Retinal pigment epithelial cell (primary cell): ENCODE data around the gene RANBP3.

Experiments used
- DNase-seq: peaks from one replicate; pipeline ENCODE4 v3.0.0-alpha.2; 2010; ENCODE audit warnings: low read depth
- H3K4me3 ChIP-seq: 2 replicates; pipeline ENCODE4 v1.5.1; 2011; ENCODE audit warnings: mild to moderate bottlenecking, low read length, control low read depth, moderate library complexity
- CTCF ChIP-seq: conservative IDR thresholded peaks from 2 replicates; pipeline ENCODE4 v1.5.1; 2011; ENCODE audit warnings: low read depth, low read length, control low read depth, inconsistent platforms

The RANBP3 gene

DNA sequence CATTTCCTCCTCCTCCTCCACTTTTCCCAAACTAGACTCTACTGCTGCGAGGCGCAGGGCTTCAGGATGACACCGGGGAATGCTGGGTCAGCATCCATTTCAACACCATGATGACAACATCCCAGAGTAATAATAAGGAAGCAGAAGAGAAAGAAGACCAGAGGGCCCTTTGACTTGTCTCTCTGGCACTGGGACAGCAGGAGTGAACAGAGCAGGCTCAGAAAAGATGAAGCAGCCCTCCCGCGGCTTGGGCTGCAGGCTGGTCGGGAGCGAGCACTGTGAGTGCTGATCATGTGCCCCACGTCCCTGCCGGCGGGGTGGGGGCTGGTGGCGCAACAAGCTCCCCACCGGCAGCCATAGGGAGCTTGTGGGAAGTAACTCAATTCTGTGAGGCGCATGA, 30.5 kb downstream of the RANBP3 start:
- no peak for DNase-seq
- H3K4me3 ChIP-seq = no peak overlapping the region
- no peak for TF ChIP-seq CTCF

- DNase-seq = no peak
- no peak for TF ChIP-seq CTCF
- H3K4me3 ChIP-seq = no peak overlapping the region
These were observed 34.3 kb downstream of the RANBP3 start for GRCh38 chr19:5943623-5944022.

- H3K4me3 ChIP-seq = no peak overlapping the region
- no peak for DNase-seq
- TF ChIP-seq CTCF = no peak
These were observed 34.9 kb downstream of the RANBP3 start for GRCh38 chr19:5943045-5943444.

- no peak for DNase-seq
- no peak for TF ChIP-seq CTCF
- H3K4me3 ChIP-seq = no peak overlapping the region
These were observed 36.3 kb downstream of the RANBP3 start for GRCh38 chr19:5941673-5942072.

DNA sequence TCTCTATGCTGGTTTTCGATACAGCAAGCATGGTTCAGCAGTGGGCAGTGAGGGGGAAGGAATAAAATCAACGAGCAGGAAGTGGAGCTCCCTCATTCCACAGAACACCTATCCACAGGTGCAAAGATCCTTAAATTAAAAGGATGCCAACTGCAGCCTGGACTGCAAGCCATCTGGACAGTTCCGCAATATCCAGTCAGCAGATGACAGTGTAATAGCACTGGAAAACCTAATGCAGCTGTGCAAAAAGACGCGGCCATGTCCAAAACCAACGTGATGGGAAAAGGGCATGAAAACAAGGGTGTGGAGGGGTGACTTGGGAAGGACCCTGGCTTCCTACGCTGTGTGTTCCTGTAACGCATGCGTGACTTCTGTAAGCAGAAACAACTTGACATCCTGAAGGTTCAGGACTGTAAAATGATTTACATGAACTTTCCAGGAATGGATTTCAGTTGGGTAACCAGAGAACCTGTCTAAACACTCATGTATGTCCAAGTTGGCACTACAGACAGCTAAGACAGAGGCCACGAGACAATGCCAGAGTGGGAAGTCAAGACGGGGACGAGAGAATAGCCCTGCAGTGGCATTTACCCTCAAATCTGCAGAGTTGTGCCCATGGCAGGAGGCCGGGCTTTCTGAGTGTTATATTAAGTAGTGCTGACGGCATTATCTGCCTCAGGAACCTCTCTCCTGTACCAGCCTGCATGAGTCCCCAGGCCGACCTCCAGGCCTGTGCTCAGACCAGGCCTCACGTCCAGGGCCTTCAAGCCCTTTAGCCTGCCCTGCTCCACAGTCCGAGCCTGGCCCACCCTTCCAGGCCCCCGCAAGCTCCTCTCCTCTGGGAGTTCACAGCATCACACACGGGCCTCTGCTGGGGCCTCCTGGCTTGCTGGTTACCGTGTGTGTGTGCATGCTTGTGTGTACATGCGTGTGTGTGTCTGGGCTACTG, 37.4 kb downstream of the RANBP3 start:
- no peak for DNase-seq
- no peak for TF ChIP-seq CTCF
- H3K4me3 ChIP-seq = no peak overlapping the region

DNA sequence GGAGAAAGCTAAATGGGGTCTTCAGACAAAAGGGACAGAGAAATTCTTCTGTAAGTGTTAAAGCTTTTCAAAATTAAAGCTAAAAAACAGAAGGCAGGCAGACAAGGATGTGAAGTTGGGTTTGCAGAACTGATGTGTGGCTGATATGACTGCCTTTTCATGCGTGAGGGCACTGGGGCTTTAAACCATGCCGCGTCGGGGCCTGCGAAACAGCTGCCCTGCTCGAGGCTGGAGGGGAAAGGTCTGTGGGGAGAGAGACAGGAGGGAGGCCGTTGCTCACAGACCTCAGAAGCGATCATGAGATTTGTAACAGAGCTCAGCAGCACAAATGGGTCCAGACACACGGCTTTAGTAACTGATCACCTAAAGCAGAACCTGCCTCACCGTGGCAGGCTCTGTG, 40.4 kb downstream of the RANBP3 start:
- H3K4me3 ChIP-seq = no peak overlapping the region
- DNase-seq = no peak
- TF ChIP-seq CTCF = no peak

DNA sequence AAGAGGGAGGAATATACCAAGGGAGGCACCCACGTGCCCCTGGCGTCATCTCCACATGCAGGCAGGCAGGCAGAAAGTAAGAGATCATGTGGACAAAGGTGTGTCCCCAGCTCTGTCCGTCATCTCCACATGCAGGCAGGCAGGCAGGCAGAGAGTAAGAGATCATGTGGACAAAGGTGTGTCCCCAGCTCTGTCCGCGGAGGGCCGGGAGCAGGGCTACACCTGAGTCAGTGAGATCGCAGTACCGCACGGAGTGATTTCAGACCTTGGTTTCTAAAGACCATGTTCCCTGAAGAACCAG, 41.7 kb downstream of the RANBP3 start:
- DNase-seq = no peak
- no peak overlapping the region for H3K4me3 ChIP-seq
- no peak for TF ChIP-seq CTCF
